Neural cell (in vitro differentiated cells): ENCODE data around the gene GPN1. TPM values are rescaled to one million over a fixed set of nuclear protein-coding genes. Genes with fewer than 3 reads are reported as not detected.

Experiments used
- H2AFZ ChIP-seq: fragments of 200-600, 300-800 bp; sonication (generic), shearing (Covaris generic); 2 replicates; pipeline ENCODE4 v1.6.0; 2014; ENCODE audit warnings: low read depth, mild to moderate bottlenecking, antibody characterized with exemption, low read length, moderate library complexity
- H3F3A ChIP-seq: fragments of 200-600 bp; shearing (Covaris generic); 2 replicates; pipeline ENCODE4 v1.6.1; 2016; ENCODE audit warnings: mild to moderate bottlenecking, moderate library complexity, mixed read lengths, antibody characterized with exemption, low read length; ENCODE audit not compliant: insufficient read depth, poor library complexity, severe bottlenecking
- H3K27ac ChIP-seq: fragments of 200-600, 300-800 bp; sonication (generic), shearing (Covaris generic); 2 replicates; pipeline ENCODE4 v1.5.1; 2014; ENCODE audit warnings: mild to moderate bottlenecking, low read length, moderate library complexity
- H3K27me3 ChIP-seq: fragments of 300-800, 200-600 bp; sonication (generic), shearing (Covaris generic); 2 replicates; pipeline ENCODE4 v1.6.0; 2014; ENCODE audit warnings: mild to moderate bottlenecking, low read depth, low read length, moderate library complexity; ENCODE audit not compliant: insufficient read depth
- H3K36me3 ChIP-seq: fragments of 300-800, 200-600 bp; sonication (generic), shearing (Covaris generic); 2 replicates; pipeline ENCODE4 v1.5.1; 2014; ENCODE audit warnings: mild to moderate bottlenecking, antibody characterized with exemption, low read length, moderate library complexity; ENCODE audit not compliant: insufficient read depth
- H3K4me2 ChIP-seq: fragments of 300-800, 200-600 bp; sonication (generic), shearing (Covaris generic); 2 replicates; pipeline ENCODE4 v1.6.0; 2014; ENCODE audit warnings: mild to moderate bottlenecking, low read length
- H3K4me3 ChIP-seq: fragments of 300-800, 200-600 bp; sonication (generic), shearing (Covaris generic); 2 replicates; pipeline ENCODE4 v1.5.1; 2014; ENCODE audit warnings: mild to moderate bottlenecking, low read length, moderate library complexity
- H3K79me2 ChIP-seq: fragments of 200-600 bp; shearing (Covaris generic); replicated peaks from 2 replicates; pipeline ENCODE4 v1.6.0; 2014; ENCODE audit warnings: mild to moderate bottlenecking, low read length, moderate library complexity; ENCODE audit not compliant: insufficient read depth
- H3K9ac ChIP-seq: fragments of 300-800, 200-600 bp; sonication (generic), shearing (Covaris generic); 2 replicates; pipeline ENCODE4 v1.6.1; 2016; ENCODE audit warnings: mild to moderate bottlenecking, low read length, mixed read lengths
- H3K9me2 ChIP-seq: fragments of 200-600 bp; shearing (Covaris generic); 2 replicates; pipeline ENCODE4 v1.6.1; 2016; ENCODE audit warnings: mild to moderate bottlenecking, low read length, mixed read lengths; ENCODE audit not compliant: insufficient read depth
- H3K9me3 ChIP-seq: fragments of 200-600, 300-800 bp; sonication (generic), shearing (Covaris generic); 2 replicates; pipeline ENCODE4 v1.6.1; 2016; ENCODE audit warnings: mild to moderate bottlenecking, mixed run types, low read length, moderate library complexity, mixed read lengths
- H4K20me1 ChIP-seq: fragments of 200-600 bp; shearing (Covaris generic); 2 replicates; pipeline ENCODE4 v1.6.1; 2016; ENCODE audit warnings: mild to moderate bottlenecking, mixed run types; ENCODE audit not compliant: insufficient read depth
- EP300 ChIP-seq: fragments of 450-650 bp; conservative IDR thresholded peaks from 2 replicates; pipeline ENCODE4 v1.6.1; 2014; ENCODE audit warnings: antibody characterized with exemption, mild to moderate bottlenecking, moderate library complexity; ENCODE audit not compliant: poor library complexity, severe bottlenecking
- EZH2 ChIP-seq: fragments of 200-600, 300-800 bp; shearing (Covaris generic), sonication (generic); IDR thresholded peaks from 2 replicates; pipeline ENCODE4 v1.6.1; 2014; ENCODE audit warnings: antibody characterized with exemption, low read length, borderline replicate concordance, mild to moderate bottlenecking; ENCODE audit not compliant: insufficient read depth, poor library complexity, severe bottlenecking
- MXI1 ChIP-seq: fragments of 450-650 bp; conservative IDR thresholded peaks from 2 replicates; pipeline ENCODE4 v1.6.1; 2014; ENCODE audit warnings: antibody characterized with exemption, mild to moderate bottlenecking; ENCODE audit not compliant: poor library complexity, severe bottlenecking
- POLR2AphosphoS5 ChIP-seq: IDR thresholded peaks from 2 replicates; pipeline ENCODE4 v1.6.1; 2012
- RAD21 ChIP-seq: fragments of 450-650 bp; conservative IDR thresholded peaks from 2 replicates; pipeline ENCODE4 v1.6.1; 2014; ENCODE audit warnings: antibody characterized with exemption, mild to moderate bottlenecking, moderate library complexity
- SMC3 ChIP-seq: fragments of 450-650 bp; conservative IDR thresholded peaks from 2 replicates; pipeline ENCODE4 v1.6.1; 2014; ENCODE audit warnings: antibody characterized with exemption, mild to moderate bottlenecking, moderate library complexity; ENCODE audit not compliant: poor library complexity
- TAF1 ChIP-seq: IDR thresholded peaks from 2 replicates; pipeline ENCODE4 v1.6.1; 2012; ENCODE audit warnings: low read depth
- polyA plus RNA-seq: library from polyadenylated mRNA; depleted of rRNA; stranded (reverse); fragments of >200 nt; gene quantifications from 2 replicates; pipeline ENCODE4 v1.2.3, GENCODE V29; 2014
- TF ChIP-seq, protein P1 (sequence below): fragments of 450-650 bp; IDR thresholded peaks from 2 replicates; pipeline ENCODE4 v1.5.1; 2014; ENCODE audit warnings: antibody characterized with exemption, mild to moderate bottlenecking, moderate library complexity; ENCODE audit not compliant: poor library complexity, severe bottlenecking
- TF ChIP-seq, protein P2 (sequence below): IDR thresholded peaks from 2 replicates; pipeline ENCODE4 v1.6.1; 2012; ENCODE audit warnings: borderline replicate concordance

The GPN1 gene
- polyA plus RNA-seq, 1 donor from 2014 or later: 48.2 TPM

DNA sequence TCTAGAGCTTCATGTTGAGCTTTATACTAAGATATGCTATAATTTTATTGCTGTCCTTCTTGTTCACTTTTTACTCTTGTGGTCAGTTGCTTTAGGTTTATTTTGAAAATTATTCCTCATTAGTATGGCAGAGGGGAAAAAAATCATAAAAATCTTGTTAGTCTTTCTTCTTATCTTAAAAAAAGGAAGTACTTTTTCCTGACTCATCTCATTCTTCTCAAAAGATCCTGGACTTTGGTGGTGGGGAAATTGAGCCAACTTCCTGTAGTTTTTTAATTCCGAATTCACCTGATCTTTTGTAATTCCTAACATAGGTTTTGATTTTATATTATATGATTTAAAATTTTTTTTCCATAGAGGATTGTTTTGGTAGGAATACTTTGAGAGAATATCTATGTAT lies 38.6 kb downstream of the GPN1 start:
- Histone ChIP-seq H3K4me3 (no peak overlapping the region), H3K4me2 (no peak overlapping the region), H3K9ac (no peak overlapping the region), H3F3A (no peaks in the 10 kb centered on the region), H3K27me3 (no peaks in the 10 kb centered on the region), H2AFZ (no peak overlapping the region), H3K9me3 (no peaks in the 10 kb centered on the region), H3K27ac (no peak overlapping the region), H4K20me1 (no peaks in the 10 kb centered on the region), H3K79me2 (peaks cover 29% of the 10 kb centered on the region), H3K36me3 (peaks cover 13% of the 10 kb centered on the region), H3K9me2 (no peaks in the 10 kb centered on the region)
- TF ChIP-seq, protein P1, sequence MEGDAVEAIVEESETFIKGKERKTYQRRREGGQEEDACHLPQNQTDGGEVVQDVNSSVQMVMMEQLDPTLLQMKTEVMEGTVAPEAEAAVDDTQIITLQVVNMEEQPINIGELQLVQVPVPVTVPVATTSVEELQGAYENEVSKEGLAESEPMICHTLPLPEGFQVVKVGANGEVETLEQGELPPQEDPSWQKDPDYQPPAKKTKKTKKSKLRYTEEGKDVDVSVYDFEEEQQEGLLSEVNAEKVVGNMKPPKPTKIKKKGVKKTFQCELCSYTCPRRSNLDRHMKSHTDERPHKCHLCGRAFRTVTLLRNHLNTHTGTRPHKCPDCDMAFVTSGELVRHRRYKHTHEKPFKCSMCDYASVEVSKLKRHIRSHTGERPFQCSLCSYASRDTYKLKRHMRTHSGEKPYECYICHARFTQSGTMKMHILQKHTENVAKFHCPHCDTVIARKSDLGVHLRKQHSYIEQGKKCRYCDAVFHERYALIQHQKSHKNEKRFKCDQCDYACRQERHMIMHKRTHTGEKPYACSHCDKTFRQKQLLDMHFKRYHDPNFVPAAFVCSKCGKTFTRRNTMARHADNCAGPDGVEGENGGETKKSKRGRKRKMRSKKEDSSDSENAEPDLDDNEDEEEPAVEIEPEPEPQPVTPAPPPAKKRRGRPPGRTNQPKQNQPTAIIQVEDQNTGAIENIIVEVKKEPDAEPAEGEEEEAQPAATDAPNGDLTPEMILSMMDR: no peak
- TF ChIP-seq EP300 (no peak), MXI1 (no peak)

DNA sequence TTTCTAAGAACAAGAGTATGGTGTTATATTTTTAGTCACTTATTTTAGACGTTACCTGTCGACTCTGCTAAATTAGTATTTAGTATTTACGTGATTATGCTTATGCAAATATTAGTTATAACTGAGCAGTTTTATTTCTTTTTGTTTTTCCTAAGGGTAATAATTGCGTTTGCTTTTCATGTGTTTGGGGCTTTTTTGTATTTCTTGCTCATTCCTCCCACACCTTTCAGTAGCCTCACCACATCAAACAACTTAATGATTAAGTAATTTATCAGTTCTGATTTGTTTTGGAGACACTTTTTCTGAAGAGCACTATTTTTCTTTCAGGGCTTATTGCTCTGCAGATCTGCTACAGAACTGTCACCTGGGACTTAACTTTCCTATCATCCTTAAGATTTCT lies 42.4 kb downstream of the GPN1 start:
- H3K27me3 ChIP-seq: no peaks in the 10 kb centered on the region
- no peaks in the 10 kb centered on the region for H4K20me1 ChIP-seq
- H3F3A ChIP-seq: no peaks in the 10 kb centered on the region
- H3K9ac ChIP-seq: no peak overlapping the region
- no peaks in the 10 kb centered on the region for H3K9me2 ChIP-seq
- H3K4me3 ChIP-seq: no peak overlapping the region
- no peak overlapping the region for H3K4me2 ChIP-seq
- H3K36me3 ChIP-seq: peaks cover 13% of the 10 kb centered on the region
- no peaks in the 10 kb centered on the region for H3K9me3 ChIP-seq
- no peak for TF ChIP-seq TAF1
- no peak for TF ChIP-seq SMC3
- TF ChIP-seq POLR2AphosphoS5: no peak
- TF ChIP-seq EP300: no peak
- TF ChIP-seq, protein P2, sequence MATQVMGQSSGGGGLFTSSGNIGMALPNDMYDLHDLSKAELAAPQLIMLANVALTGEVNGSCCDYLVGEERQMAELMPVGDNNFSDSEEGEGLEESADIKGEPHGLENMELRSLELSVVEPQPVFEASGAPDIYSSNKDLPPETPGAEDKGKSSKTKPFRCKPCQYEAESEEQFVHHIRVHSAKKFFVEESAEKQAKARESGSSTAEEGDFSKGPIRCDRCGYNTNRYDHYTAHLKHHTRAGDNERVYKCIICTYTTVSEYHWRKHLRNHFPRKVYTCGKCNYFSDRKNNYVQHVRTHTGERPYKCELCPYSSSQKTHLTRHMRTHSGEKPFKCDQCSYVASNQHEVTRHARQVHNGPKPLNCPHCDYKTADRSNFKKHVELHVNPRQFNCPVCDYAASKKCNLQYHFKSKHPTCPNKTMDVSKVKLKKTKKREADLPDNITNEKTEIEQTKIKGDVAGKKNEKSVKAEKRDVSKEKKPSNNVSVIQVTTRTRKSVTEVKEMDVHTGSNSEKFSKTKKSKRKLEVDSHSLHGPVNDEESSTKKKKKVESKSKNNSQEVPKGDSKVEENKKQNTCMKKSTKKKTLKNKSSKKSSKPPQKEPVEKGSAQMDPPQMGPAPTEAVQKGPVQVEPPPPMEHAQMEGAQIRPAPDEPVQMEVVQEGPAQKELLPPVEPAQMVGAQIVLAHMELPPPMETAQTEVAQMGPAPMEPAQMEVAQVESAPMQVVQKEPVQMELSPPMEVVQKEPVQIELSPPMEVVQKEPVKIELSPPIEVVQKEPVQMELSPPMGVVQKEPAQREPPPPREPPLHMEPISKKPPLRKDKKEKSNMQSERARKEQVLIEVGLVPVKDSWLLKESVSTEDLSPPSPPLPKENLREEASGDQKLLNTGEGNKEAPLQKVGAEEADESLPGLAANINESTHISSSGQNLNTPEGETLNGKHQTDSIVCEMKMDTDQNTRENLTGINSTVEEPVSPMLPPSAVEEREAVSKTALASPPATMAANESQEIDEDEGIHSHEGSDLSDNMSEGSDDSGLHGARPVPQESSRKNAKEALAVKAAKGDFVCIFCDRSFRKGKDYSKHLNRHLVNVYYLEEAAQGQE: no peak
- no peak for TF ChIP-seq MXI1
- no peak for TF ChIP-seq RAD21
- TF ChIP-seq, protein P1: no peak
- no peak for TF ChIP-seq EZH2
- no peak overlapping the region for H3K27ac ChIP-seq
- H2AFZ ChIP-seq: no peak overlapping the region
- H3K79me2 ChIP-seq: no peaks in the 10 kb centered on the region
